HG02763 (cell line): ENCODE data around the gene CES4A.
"Not testable (repeated sequence)": the region's sequence is repeated elsewhere in the genome, so short reads cannot be mapped to it uniquely, and the experiment has no call there.

ENCODE experiments used
- ATAC-seq: cut with Tn5 transposase; IDR thresholded peaks from one replicate; pipeline ENCODE4 v1.9.1; 2021; ENCODE audit warnings: mild to moderate bottlenecking, moderate library complexity; ENCODE audit not compliant: unreplicated experiment

CES4A gene

GRCh38 chr16:66983033-66983432 is 5.4 kb upstream of the CES4A start:
- no peak for ATAC-seq

- no peak for ATAC-seq
Measured at GRCh38 chr16:66984892-66985311, 3.5 kb upstream of the CES4A start.

- ATAC-seq, result no peak
Measured at GRCh38 chr16:66986559-66986958, 1.8 kb upstream of the CES4A start.

- ATAC-seq, result no peak
Measured at GRCh38 chr16:66991545-66992077, 3.2 kb downstream of the CES4A start.

GRCh38 chr16:66993558-66993957 is 5.2 kb downstream of the CES4A start:
- ATAC-seq, result not testable (repeated sequence)

GRCh38 chr16:66996324-66996982 is 8.1 kb downstream of the CES4A start:
- ATAC-seq, result no peak

GRCh38 chr16:66996983-66997358 is 8.6 kb downstream of the CES4A start:
- ATAC-seq, result no peak

- no peak for ATAC-seq
Measured at GRCh38 chr16:67000384-67001351, 12.3 kb downstream of the CES4A start.

GRCh38 chr16:67001726-67002125 is 13.3 kb downstream of the CES4A start:
- ATAC-seq, result no peak

GRCh38 chr16:67006930-67007658 is 18.7 kb downstream of the CES4A start:
- ATAC-seq, result no peak

- ATAC-seq, result no peak
Measured at GRCh38 chr16:67009158-67009557, 20.8 kb downstream of the CES4A start.

GRCh38 chr16:67011274-67011673 is 22.9 kb downstream of the CES4A start:
- no peak for ATAC-seq

- no peak for ATAC-seq
Measured at GRCh38 chr16:67013233-67013822, 24.9 kb downstream of the CES4A start.

- peak; percentile 35 for ATAC-seq
Measured at GRCh38 chr16:67013823-67014633, 25.6 kb downstream of the CES4A start.

GRCh38 chr16:67014634-67015312 is 26.4 kb downstream of the CES4A start:
- ATAC-seq, result no peak

GRCh38 chr16:67015313-67015731 is 26.9 kb downstream of the CES4A start:
- no peak for ATAC-seq

- no peak for ATAC-seq
Measured at GRCh38 chr16:67016143-67016542, 27.8 kb downstream of the CES4A start.

GRCh38 chr16:67016681-67017420 is 28.5 kb downstream of the CES4A start:
- no peak for ATAC-seq

- ATAC-seq, result no peak
Measured at GRCh38 chr16:67017421-67017750, 29.0 kb downstream of the CES4A start.
